SKM-1 treated with dmso at 0.1 percent for 144 hours (cell line): ENCODE data around the gene CPAMD8.

ENCODE experiments used
- DNase-seq: peaks from one replicate; lab custom pipeline; 2025; ENCODE audit not compliant: unreplicated experiment; lab: John Stamatoyannopoulos, UW

CPAMD8 gene

DNA sequence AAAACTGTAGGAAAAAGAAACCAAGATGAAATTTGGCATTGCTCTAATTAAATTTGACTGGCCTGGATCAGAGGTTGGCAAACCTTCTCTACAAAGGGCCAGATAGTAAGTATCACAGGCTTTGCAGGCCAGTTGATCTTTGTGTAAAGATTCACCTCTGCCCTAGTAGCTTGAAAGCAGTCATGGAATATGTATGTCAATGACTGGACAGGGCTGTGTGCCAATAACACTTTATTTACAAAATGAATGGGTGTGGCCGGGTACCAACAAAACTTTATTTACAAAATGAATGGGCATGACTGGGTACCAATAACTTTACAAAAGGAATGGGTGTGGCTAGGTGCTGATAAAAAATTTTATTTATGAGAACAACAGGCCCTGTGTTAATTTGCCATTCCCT lies 177.4 kb downstream of the CPAMD8 start:
- DNase-seq, result no peak

DNA sequence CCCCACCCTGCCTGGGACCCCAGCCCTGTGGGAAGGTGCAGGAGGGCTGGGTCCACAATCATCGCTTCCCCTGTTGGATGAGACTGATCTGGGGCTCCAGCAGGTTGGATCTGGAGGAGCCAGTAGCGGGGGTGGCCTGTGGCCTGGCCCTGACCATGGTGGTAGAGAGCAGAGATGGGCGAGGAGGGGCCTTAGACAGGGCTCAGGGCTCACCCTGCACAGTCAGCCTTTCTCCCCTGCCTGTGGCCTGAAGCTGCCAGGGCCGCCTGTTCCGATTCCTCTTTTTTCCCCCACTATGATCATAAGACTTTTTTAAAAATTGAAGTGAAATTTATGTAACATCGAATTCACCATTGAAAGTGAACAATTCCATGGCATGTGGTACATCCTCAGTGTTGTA lies 179.2 kb downstream of the CPAMD8 start:
- no peak for DNase-seq

DNA sequence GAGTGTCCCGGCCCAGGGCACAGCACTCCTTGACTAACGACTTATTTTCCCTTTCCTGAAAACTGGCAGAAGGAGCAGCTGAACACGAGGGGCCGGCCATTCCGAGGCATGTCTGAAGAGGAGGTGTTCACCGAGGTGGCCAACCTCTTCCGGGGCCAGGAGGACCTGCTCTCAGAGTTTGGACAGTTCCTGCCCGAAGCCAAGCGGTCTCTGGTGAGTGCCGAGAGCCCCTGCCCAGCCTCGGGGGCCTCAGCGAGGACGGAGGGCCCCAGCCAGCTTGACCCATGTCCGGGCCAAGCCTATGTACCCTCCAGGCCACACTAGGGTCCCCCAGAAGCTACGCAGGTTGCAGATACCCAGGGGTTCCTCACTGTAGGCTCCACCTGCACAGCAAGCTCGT lies 179.7 kb downstream of the CPAMD8 start:
- DNase-seq, result no peak
